Measurements from ENCODE around the gene ZNF296.

ZNF296 gene

DNA sequence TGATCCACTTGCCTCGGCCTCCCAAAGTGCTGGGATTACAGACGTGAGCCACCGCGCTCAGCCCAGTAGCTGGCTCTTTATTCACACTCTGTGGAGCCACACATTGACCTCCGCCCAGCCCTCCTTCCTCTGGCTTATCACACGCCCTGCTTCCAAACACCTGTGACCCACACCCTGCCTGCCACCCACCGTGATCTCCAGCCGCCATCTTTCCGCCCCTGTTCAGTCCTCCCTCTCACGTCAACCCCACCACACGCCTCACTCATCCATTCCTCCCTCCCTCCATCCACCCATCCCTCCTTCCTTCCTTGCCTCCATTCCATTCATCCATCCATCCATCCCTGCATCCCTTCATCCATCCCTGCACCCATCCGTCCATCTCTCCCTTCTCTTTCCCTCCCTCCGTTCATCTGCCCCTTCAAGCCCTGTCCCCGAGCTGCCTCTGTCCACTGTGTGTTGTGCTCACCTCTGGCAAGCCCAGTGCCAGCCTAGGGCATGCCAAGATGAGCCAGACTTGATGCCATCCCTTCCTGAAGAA is 17.6 kb downstream of the ZNF296 start:
- TF ChIP-seq CTCF (IDR thresholded peaks at IDR 0.05), result no peak

DNA sequence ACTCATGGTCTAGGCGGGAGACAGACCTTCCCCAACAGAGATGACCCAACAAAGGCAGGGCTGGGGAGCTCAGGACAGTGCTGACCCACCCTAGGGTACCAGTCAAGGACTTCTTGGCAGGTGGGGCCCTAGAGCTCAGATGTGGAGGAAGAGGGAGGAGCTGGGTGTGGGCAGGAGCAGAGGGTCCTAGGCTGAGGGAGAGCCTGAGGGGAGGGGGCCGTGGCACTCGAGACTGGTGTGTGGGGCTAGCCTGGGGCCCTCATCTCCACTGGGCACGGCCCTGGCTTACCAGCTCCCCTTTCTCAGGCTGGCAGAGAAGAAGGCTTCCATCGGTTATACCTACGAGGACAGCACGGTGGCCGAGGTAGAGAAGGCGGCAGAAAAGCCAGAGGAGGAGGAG is 18.8 kb downstream of the ZNF296 start:
- TF ChIP-seq CTCF (IDR thresholded peaks at IDR 0.05), result no peak

DNA sequence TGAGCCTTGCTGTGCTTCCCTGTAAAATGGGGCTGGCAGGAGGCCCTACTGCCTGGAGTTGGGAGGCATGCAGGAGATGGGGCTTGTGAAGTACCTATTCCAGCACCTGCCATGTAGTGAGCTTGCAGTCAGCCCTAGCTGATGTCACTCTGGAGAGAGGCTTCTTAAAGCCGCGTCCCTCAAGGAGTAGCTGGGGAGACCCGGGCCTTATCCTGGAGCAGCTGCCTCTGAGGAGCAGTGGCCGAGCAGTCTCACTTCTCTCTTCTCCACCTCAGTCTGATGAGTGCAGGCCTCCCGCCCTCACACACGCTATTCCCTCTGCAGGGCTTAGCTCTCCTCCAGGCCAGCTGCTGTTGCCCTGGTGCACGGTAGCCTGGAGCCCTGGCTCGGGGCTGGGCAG is 19.4 kb downstream of the ZNF296 start:
- TF ChIP-seq CTCF (IDR thresholded peaks at IDR 0.05), result no peak

DNA sequence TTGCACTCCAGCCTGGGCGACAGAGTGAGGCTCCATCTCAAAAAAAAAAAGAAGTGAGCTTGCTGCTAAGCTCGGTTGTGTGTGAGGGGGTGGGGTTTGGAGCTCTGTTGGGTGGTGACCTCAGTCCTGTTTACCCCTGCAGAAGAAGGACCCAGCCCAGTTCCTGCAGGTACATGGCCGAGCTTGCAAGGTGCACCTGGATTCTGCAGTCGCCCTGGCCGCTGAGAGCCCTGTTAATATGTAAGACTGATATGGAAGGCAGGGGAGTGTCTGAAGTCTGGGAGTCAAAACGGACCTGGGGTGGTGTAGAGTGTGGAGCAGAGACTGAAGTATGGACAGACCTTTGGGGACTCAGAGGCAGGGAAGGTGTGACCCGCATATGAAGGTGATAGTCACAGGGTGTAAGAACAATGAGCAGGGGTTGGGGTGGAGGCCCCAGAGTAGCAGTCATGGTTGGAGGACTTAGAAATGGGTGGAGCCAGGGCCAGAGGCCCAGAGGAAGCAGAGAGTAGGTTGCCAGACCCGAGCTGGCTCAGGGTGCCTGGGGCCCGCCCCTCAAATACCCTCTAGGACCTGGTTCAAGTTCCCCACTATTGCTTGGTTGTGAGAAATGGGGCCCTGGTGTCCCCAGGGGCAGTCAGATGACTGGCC is 24.2 kb downstream of the ZNF296 start:
- TF ChIP-seq CTCF (IDR thresholded peaks at IDR 0.05), result no peak

GRCh38 chr19:45050036-45050435 is 26.2 kb downstream of the ZNF296 start:
- no peak for TF ChIP-seq CTCF (IDR thresholded peaks at IDR 0.05)

DNA sequence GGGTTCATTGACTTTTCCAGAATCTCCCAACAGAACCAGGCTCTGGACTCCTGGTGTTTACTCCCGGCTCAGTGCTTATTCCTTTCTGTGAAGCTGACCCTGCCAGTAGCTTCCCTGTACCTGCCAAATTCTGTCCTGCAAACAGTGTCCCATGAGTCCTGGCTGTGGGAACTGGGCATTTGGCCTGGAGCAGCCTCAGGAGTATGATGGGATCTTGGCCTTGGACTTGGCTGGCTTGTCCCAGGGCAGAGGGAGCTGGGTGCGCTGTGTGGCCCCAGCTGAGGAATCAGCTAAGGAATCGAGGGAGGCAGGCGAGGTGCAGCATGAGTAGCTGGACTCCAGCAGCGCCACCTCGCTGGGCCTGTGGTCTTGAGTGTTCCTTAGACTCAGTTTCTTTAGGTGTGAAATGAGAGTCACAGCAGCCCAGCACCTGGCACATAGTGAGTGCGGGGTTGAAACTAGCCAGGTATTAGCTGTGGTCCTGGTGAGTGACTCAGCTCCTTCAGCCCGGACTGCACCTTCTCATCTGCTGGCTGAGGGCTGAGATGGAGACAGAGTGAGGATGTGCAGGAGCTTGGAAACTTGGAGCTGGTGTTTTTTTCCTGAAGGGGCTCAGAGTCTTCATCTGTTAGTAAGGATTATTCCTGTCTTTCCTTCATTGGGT is 27.1 kb downstream of the ZNF296 start:
- TF ChIP-seq CTCF (IDR thresholded peaks at IDR 0.05), result no peak

GRCh38 chr19:45047188-45047797 is 29.0 kb downstream of the ZNF296 start:
- TF ChIP-seq CTCF (IDR thresholded peaks at IDR 0.05), result no peak

Measured in LNCAP (cell line).